GM23338 (cell line): ENCODE data around the gene MAPRE3. TPM values are rescaled to one million over a fixed set of nuclear protein-coding genes. Genes with fewer than 3 reads are reported as not detected.

Source experiments
- ATAC-seq: fragments of 200-7000 bp; cut with Tn5 transposase; 3 replicates; pipeline ENCODE4 v1.9.1; 2020
- DNase-seq: peaks from one replicate; pipeline ENCODE4 v3.0.0-alpha.2; 2015; ENCODE audit warnings: low spot score
- H2AFZ ChIP-seq: fragments of 200-600 bp; sonication (generic); 2 replicates; pipeline ENCODE4 v1.8.0; 2016; ENCODE audit warnings: antibody characterized with exemption, mild to moderate bottlenecking, moderate library complexity
- H3F3A ChIP-seq: fragments of 200-600 bp; sonication (generic); replicated peaks from 2 replicates; pipeline ENCODE4 v1.8.0; 2017; ENCODE audit warnings: antibody characterized with exemption, mixed run types, low read depth
- H3K27ac ChIP-seq: fragments of 200-600 bp; sonication (generic); 2 replicates; pipeline ENCODE4 v1.6.1; 2016; ENCODE audit warnings: low read depth
- H3K27me3 ChIP-seq: fragments of 200-600 bp; sonication (generic); 2 replicates; pipeline ENCODE4 v1.8.0; 2016; ENCODE audit warnings: mild to moderate bottlenecking, mixed run types, moderate library complexity; ENCODE audit not compliant: insufficient read depth
- H3K36me3 ChIP-seq: fragments of 200-600 bp; sonication (generic); 2 replicates; pipeline ENCODE4 v1.8.0; 2016; ENCODE audit warnings: mild to moderate bottlenecking; ENCODE audit not compliant: insufficient read depth
- H3K4me1 ChIP-seq: fragments of 200-600 bp; sonication (generic); 2 replicates; pipeline ENCODE4 v1.8.0; 2016; ENCODE audit warnings: mild to moderate bottlenecking, moderate library complexity; ENCODE audit not compliant: insufficient read depth
- H3K4me2 ChIP-seq: fragments of 200-600 bp; sonication (generic); 2 replicates; pipeline ENCODE4 v1.7.1; 2017; ENCODE audit warnings: mixed run types
- H3K4me3 ChIP-seq: fragments of 200-600 bp; sonication (generic); 2 replicates; pipeline ENCODE4 v1.6.1; 2016; ENCODE audit warnings: mixed run types
- H3K79me2 ChIP-seq: fragments of 200-600 bp; sonication (generic); replicated peaks from 2 replicates; pipeline ENCODE4 v1.8.0; 2017; ENCODE audit warnings: mild to moderate bottlenecking; ENCODE audit not compliant: insufficient read depth
- H3K9me2 ChIP-seq: fragments of 200-600 bp; sonication (generic); 2 replicates; pipeline ENCODE4 v1.8.0; 2017; ENCODE audit not compliant: insufficient read depth
- H4K20me1 ChIP-seq: fragments of 200-600 bp; sonication (generic); replicated peaks from 2 replicates; pipeline ENCODE4 v1.8.0; 2017; ENCODE audit warnings: mild to moderate bottlenecking; ENCODE audit not compliant: insufficient read depth
- H3K27ac Mint-ChIP-seq: 2 replicates; pipeline ENCODE4 v1.8.0; 2020; ENCODE audit warnings: inconsistent platforms, mild to moderate bottlenecking, moderate library complexity, mixed read lengths
- H3K27me3 Mint-ChIP-seq: 3 replicates; pipeline ENCODE4 v1.8.0; 2022; ENCODE audit warnings: low read depth, mild to moderate bottlenecking, moderate library complexity, mixed read lengths, inconsistent platforms; ENCODE audit not compliant: insufficient read depth, poor library complexity
- H3K36me3 Mint-ChIP-seq: 3 replicates; pipeline ENCODE4 v1.8.0; 2021; ENCODE audit warnings: low read depth, mild to moderate bottlenecking, inconsistent platforms, moderate library complexity, mixed read lengths
- H3K4me1 Mint-ChIP-seq: 3 replicates; pipeline ENCODE4 v1.8.0; 2020; ENCODE audit warnings: mild to moderate bottlenecking, inconsistent platforms, mixed read lengths
- H3K4me3 Mint-ChIP-seq: 3 replicates; pipeline ENCODE4 v1.8.0; 2021; ENCODE audit warnings: moderate library complexity, mild to moderate bottlenecking, inconsistent platforms, mixed read lengths
- H3K9me3 Mint-ChIP-seq: 3 replicates; pipeline ENCODE4 v1.8.0; 2020; ENCODE audit warnings: moderate library complexity, mild to moderate bottlenecking, inconsistent platforms, mixed read lengths
- CREB1 ChIP-seq: fragments of 250-450 bp; sonication (Bioruptor Pico); IDR thresholded peaks from 2 replicates; pipeline ENCODE4 v1.5.0; 2020; ENCODE audit warnings: low read depth, mild to moderate bottlenecking, moderate library complexity
- EZH2 ChIP-seq: fragments of 200-600 bp; sonication (generic); IDR thresholded peaks from one replicate; pipeline ENCODE4 v1.8.0; 2017; ENCODE audit warnings: antibody characterized with exemption, mild to moderate bottlenecking, low read depth; ENCODE audit not compliant: unreplicated experiment
- JUNB ChIP-seq: IDR thresholded peaks from one replicate; pipeline ENCODE4 v1.6.1; 2016; ENCODE audit warnings: antibody characterized with exemption; ENCODE audit not compliant: unreplicated experiment
- NANOG ChIP-seq: IDR thresholded peaks from 2 replicates; pipeline ENCODE4 v1.6.1; 2016; ENCODE audit warnings: antibody characterized with exemption, borderline replicate concordance
- POLR2AphosphoS5 ChIP-seq: IDR thresholded peaks from 2 replicates; pipeline ENCODE4 v1.6.1; 2016; ENCODE audit warnings: antibody characterized with exemption, low read depth
- ZNF114 ChIP-seq: fragments of 250-450 bp; sonication (Bioruptor Pico); IDR thresholded peaks from 2 replicates; pipeline ENCODE4 v1.5.0; 2020; ENCODE audit warnings: mild to moderate bottlenecking, moderate library complexity
- ZNF331 ChIP-seq: fragments of 250-450 bp; sonication (Bioruptor Pico); IDR thresholded peaks from 2 replicates; pipeline ENCODE4 v1.5.0; 2020; ENCODE audit warnings: low read depth, mild to moderate bottlenecking, moderate library complexity
- polyA plus RNA-seq: library from polyadenylated mRNA; unstranded; fragments of >200 nt; fragmentation: Nextera tagmentation; extraction: Ambion mirVana; gene quantifications from 2 replicates; pipeline ENCODE4 v1.2.1, GENCODE V29; 2016
- total RNA-seq: library from RNA; depleted of rRNA; stranded (reverse); fragments of >200 nt; shearing (Covaris generic); gene quantifications from 2 replicates; pipeline ENCODE4 v1.2.3, GENCODE V29; 2014
- TF ChIP-seq, protein P1 (sequence below): fragments of 250-450 bp; sonication (Bioruptor Pico); IDR thresholded peaks from 2 replicates; pipeline ENCODE4 v1.5.0; 2020; ENCODE audit warnings: mild to moderate bottlenecking, moderate library complexity
- TF ChIP-seq, protein P2 (sequence below), 2 experiments: fragments of 200-600 bp in 1 of 2; sonication (generic) in 1 of 2; conservative IDR thresholded peaks; 2 replicates each; pipeline versions ENCODE4 v1.5.1 to v1.6.1; 2016 to 2017; ENCODE audit warnings: antibody characterized with exemption in 2 of 2, low read depth in 2 of 2, mild to moderate bottlenecking in 2 of 2, moderate library complexity in 1 of 2
- TF ChIP-seq, protein P3 (sequence below): IDR thresholded peaks from one replicate; pipeline ENCODE4 v1.6.1; 2018; ENCODE audit warnings: antibody characterized with exemption; ENCODE audit not compliant: unreplicated experiment
- TF ChIP-seq, protein P4 (sequence below): IDR thresholded peaks from 2 replicates; pipeline ENCODE4 v1.6.1; 2016; ENCODE audit warnings: antibody characterized with exemption

The MAPRE3 gene
- total and polyA plus RNA-seq, 2 experiments from 2014 or later, result 3.3 to 4.5 TPM

DNA sequence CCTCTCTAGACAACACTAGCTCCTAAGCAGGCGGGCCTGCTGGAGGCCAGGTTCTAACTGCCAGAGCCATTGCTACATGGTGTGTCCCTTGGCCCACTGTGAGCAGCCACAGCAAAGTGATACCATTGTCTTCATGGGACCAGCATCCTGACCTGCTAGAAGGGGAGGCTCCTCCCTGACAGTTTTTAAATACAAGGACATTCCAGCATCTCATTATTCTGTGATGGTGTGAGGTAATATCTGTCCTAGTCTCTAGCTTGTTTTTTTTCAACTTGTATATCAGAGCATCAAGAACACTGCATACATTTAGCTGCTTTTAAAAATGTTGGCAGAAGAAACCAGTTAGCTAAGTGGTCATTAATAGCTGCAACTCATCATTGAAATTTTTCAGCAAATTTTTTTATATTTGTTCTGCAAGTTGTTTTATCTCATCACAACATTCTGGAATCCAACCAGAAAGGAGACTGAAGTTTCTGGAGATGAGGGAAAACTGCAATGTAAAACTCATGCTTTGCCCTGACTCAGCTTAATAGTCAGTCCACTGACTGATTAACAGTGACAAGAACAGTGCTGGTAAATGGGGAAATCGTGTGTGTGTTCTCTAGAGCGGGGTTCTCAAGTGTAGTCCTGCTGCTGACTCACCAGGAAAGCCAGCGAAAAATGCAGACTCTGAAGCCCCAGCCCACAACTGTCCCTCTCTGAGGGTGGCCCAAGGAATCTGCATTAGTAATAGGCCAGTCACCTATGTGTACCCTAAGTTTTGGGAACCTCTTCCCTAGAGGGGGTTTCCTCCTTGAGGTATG lies 17.8 kb downstream of the MAPRE3 start:
- H2AFZ ChIP-seq, result no peak overlapping the region
- no peak overlapping the region for H3K4me3 ChIP-seq
- no peaks in the 10 kb centered on the region for H3K9me3 Mint-ChIP-seq
- no peaks in the 10 kb centered on the region for H3K36me3 Mint-ChIP-seq
- no peak overlapping the region for H3K4me3 Mint-ChIP-seq
- TF ChIP-seq ZNF331 (CRISPR knock-in tag) (no peak), CREB1 (CRISPR knock-in tag) (no peak), EZH2 (no peak), POLR2AphosphoS5 (no peak), JUNB (no peak), ZNF114 (no peak), NANOG (no peak)
- TF ChIP-seq, protein P1, sequence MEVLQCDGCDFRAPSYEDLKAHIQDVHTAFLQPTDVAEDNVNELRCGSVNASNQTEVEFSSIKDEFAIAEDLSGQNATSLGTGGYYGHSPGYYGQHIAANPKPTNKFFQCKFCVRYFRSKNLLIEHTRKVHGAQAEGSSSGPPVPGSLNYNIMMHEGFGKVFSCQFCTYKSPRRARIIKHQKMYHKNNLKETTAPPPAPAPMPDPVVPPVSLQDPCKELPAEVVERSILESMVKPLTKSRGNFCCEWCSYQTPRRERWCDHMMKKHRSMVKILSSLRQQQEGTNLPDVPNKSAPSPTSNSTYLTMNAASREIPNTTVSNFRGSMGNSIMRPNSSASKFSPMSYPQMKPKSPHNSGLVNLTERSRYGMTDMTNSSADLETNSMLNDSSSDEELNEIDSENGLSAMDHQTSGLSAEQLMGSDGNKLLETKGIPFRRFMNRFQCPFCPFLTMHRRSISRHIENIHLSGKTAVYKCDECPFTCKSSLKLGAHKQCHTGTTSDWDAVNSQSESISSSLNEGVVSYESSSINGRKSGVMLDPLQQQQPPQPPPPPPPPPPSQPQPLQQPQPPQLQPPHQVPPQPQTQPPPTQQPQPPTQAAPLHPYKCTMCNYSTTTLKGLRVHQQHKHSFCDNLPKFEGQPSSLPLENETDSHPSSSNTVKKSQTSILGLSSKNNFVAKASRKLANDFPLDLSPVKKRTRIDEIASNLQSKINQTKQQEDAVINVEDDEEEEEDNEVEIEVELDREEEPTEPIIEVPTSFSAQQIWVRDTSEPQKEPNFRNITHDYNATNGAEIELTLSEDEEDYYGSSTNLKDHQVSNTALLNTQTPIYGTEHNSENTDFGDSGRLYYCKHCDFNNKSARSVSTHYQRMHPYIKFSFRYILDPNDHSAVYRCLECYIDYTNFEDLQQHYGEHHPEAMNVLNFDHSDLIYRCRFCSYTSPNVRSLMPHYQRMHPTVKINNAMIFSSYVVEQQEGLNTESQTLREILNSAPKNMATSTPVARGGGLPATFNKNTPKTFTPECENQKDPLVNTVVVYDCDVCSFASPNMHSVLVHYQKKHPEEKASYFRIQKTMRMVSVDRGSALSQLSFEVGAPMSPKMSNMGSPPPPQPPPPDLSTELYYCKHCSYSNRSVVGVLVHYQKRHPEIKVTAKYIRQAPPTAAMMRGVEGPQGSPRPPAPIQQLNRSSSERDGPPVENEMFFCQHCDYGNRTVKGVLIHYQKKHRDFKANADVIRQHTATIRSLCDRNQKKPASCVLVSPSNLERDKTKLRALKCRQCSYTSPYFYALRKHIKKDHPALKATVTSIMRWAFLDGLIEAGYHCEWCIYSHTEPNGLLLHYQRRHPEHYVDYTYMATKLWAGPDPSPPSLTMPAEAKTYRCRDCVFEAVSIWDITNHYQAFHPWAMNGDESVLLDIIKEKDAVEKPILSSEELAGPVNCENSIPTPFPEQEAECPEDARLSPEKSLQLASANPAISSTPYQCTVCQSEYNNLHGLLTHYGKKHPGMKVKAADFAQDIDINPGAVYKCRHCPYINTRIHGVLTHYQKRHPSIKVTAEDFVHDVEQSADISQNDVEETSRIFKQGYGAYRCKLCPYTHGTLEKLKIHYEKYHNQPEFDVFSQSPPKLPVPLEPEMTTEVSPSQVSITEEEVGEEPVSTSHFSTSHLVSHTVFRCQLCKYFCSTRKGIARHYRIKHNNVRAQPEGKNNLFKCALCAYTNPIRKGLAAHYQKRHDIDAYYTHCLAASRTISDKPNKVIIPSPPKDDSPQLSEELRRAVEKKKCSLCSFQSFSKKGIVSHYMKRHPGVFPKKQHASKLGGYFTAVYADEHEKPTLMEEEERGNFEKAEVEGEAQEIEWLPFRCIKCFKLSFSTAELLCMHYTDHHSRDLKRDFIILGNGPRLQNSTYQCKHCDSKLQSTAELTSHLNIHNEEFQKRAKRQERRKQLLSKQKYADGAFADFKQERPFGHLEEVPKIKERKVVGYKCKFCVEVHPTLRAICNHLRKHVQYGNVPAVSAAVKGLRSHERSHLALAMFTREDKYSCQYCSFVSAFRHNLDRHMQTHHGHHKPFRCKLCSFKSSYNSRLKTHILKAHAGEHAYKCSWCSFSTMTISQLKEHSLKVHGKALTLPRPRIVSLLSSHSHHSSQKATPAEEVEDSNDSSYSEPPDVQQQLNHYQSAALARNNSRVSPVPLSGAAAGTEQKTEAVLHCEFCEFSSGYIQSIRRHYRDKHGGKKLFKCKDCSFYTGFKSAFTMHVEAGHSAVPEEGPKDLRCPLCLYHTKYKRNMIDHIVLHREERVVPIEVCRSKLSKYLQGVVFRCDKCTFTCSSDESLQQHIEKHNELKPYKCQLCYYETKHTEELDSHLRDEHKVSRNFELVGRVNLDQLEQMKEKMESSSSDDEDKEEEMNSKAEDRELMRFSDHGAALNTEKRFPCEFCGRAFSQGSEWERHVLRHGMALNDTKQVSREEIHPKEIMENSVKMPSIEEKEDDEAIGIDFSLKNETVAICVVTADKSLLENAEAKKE (CRISPR knock-in tag), result no peak
- TF ChIP-seq, protein P2, sequence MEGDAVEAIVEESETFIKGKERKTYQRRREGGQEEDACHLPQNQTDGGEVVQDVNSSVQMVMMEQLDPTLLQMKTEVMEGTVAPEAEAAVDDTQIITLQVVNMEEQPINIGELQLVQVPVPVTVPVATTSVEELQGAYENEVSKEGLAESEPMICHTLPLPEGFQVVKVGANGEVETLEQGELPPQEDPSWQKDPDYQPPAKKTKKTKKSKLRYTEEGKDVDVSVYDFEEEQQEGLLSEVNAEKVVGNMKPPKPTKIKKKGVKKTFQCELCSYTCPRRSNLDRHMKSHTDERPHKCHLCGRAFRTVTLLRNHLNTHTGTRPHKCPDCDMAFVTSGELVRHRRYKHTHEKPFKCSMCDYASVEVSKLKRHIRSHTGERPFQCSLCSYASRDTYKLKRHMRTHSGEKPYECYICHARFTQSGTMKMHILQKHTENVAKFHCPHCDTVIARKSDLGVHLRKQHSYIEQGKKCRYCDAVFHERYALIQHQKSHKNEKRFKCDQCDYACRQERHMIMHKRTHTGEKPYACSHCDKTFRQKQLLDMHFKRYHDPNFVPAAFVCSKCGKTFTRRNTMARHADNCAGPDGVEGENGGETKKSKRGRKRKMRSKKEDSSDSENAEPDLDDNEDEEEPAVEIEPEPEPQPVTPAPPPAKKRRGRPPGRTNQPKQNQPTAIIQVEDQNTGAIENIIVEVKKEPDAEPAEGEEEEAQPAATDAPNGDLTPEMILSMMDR (conservative IDR thresholded peaks at IDR 0.05; ENCODE audit: low read depth in 2 of 2), result no peak
- TF ChIP-seq, protein P3, sequence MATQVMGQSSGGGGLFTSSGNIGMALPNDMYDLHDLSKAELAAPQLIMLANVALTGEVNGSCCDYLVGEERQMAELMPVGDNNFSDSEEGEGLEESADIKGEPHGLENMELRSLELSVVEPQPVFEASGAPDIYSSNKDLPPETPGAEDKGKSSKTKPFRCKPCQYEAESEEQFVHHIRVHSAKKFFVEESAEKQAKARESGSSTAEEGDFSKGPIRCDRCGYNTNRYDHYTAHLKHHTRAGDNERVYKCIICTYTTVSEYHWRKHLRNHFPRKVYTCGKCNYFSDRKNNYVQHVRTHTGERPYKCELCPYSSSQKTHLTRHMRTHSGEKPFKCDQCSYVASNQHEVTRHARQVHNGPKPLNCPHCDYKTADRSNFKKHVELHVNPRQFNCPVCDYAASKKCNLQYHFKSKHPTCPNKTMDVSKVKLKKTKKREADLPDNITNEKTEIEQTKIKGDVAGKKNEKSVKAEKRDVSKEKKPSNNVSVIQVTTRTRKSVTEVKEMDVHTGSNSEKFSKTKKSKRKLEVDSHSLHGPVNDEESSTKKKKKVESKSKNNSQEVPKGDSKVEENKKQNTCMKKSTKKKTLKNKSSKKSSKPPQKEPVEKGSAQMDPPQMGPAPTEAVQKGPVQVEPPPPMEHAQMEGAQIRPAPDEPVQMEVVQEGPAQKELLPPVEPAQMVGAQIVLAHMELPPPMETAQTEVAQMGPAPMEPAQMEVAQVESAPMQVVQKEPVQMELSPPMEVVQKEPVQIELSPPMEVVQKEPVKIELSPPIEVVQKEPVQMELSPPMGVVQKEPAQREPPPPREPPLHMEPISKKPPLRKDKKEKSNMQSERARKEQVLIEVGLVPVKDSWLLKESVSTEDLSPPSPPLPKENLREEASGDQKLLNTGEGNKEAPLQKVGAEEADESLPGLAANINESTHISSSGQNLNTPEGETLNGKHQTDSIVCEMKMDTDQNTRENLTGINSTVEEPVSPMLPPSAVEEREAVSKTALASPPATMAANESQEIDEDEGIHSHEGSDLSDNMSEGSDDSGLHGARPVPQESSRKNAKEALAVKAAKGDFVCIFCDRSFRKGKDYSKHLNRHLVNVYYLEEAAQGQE, result no peak
- TF ChIP-seq, protein P4, sequence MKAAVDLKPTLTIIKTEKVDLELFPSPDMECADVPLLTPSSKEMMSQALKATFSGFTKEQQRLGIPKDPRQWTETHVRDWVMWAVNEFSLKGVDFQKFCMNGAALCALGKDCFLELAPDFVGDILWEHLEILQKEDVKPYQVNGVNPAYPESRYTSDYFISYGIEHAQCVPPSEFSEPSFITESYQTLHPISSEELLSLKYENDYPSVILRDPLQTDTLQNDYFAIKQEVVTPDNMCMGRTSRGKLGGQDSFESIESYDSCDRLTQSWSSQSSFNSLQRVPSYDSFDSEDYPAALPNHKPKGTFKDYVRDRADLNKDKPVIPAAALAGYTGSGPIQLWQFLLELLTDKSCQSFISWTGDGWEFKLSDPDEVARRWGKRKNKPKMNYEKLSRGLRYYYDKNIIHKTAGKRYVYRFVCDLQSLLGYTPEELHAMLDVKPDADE, result no peak
- no peak for DNase-seq
- H3K9me2 ChIP-seq, result no peaks in the 10 kb centered on the region
- no peaks in the 10 kb centered on the region for H3K36me3 ChIP-seq
- H4K20me1 ChIP-seq, result no peaks in the 10 kb centered on the region; the same call in 1 of the 2 replicates
- H3K4me1 Mint-ChIP-seq, result peaks cover 2% of the 10 kb centered on the region; the same call in 2 of the 3 replicates
- H3K27me3 ChIP-seq, result no peaks in the 10 kb centered on the region
- H3K4me2 ChIP-seq, result no peak overlapping the region
- H3K27ac Mint-ChIP-seq, result no peak overlapping the region
- no peak overlapping the region for H3K27ac ChIP-seq
- peaks cover 1% of the 10 kb centered on the region for H3K27me3 Mint-ChIP-seq
- ATAC-seq, result peak; percentile 61
- no peaks in the 10 kb centered on the region for H3F3A ChIP-seq
- H3K79me2 ChIP-seq, result no peaks in the 10 kb centered on the region
- H3K4me1 ChIP-seq, result no peaks in the 10 kb centered on the region
